PC-3 (cell line): ENCODE measurements around the gene FAM168A.

Source experiments
- EZH2 ChIP-seq: fragments of 300-600 bp; sonication (generic); IDR thresholded peaks from one replicate; pipeline ENCODE4 v1.6.1; 2017; ENCODE audit warnings: antibody characterized with exemption, mild to moderate bottlenecking, low read length; ENCODE audit not compliant: unreplicated experiment
- EZH2phosphoT487 ChIP-seq: fragments of 300-600 bp; sonication (generic); IDR thresholded peaks from 2 replicates; pipeline ENCODE4 v1.6.1; 2018; ENCODE audit warnings: mild to moderate bottlenecking, antibody characterized with exemption, low read length, borderline replicate concordance
- TF ChIP-seq, protein P1 (sequence below): fragments of 300-600 bp; sonication (generic); conservative IDR thresholded peaks from 2 replicates; pipeline ENCODE4 v1.5.1; 2017; ENCODE audit warnings: antibody characterized with exemption, low read depth, mild to moderate bottlenecking, low read length

DNA sequence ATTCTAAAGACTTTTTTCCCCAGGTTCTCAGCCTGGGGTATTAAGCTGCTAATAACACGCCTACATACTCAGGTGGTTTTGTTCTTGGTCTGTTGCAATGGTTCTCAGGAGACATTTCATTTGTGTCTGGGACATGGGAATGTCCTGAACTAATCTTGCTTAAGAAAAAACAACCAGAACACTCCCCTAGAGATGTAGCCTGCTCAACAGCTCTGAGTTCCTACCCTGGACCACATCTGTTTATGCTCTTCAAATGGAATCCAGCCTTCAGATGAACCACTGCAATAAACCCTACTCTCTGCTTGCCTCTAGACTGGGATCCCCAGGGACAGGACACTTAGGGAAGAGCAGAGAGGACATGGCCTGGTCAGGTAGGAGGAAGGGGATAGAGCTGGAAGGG lies 191.8 kb downstream of the FAM168A start:
- TF ChIP-seq, protein P1, sequence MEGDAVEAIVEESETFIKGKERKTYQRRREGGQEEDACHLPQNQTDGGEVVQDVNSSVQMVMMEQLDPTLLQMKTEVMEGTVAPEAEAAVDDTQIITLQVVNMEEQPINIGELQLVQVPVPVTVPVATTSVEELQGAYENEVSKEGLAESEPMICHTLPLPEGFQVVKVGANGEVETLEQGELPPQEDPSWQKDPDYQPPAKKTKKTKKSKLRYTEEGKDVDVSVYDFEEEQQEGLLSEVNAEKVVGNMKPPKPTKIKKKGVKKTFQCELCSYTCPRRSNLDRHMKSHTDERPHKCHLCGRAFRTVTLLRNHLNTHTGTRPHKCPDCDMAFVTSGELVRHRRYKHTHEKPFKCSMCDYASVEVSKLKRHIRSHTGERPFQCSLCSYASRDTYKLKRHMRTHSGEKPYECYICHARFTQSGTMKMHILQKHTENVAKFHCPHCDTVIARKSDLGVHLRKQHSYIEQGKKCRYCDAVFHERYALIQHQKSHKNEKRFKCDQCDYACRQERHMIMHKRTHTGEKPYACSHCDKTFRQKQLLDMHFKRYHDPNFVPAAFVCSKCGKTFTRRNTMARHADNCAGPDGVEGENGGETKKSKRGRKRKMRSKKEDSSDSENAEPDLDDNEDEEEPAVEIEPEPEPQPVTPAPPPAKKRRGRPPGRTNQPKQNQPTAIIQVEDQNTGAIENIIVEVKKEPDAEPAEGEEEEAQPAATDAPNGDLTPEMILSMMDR: no peak
- TF ChIP-seq EZH2phosphoT487: no peak
- TF ChIP-seq EZH2: no peak
